Measurements from ENCODE around the gene SENP1.

The SENP1 gene

GRCh38 chr12:48008950-48009349 lies 96.9 kb downstream of the SENP1 start:
- Histone ChIP-seq H3K4me3 (IDR thresholded peaks at IDR 0.05; ENCODE audit: insufficient read depth, low read depth, low read length) (no peak overlapping the region), H2AFZ (ENCODE audit: low read depth) (no peak overlapping the region), H3K79me2 (ENCODE audit: insufficient read depth, low read depth) (no peaks in the 10 kb centered on the region), H3K27ac (no peak overlapping the region), H4K20me1 (ENCODE audit: insufficient read depth) (no peaks in the 10 kb centered on the region), H3K4me2 (no peak overlapping the region), H3K36me3 (ENCODE audit: insufficient read depth) (no peaks in the 10 kb centered on the region), H3K27me3 (ENCODE audit: insufficient read depth, low read depth) (no peaks in the 10 kb centered on the region), H3K4me1 (ENCODE audit: low read depth, poor library complexity, severe bottlenecking) (no peaks in the 10 kb centered on the region), H3K9ac (no peak overlapping the region)
- no peak for TF ChIP-seq CTCF (conservative IDR thresholded peaks at IDR 0.05; ENCODE audit: low read depth, low read length)

GRCh38 chr12:48008349-48008748 lies 97.5 kb downstream of the SENP1 start:
- Histone ChIP-seq H3K4me3 (IDR thresholded peaks at IDR 0.05; ENCODE audit: insufficient read depth, low read depth, low read length) (no peak overlapping the region), H3K36me3 (ENCODE audit: insufficient read depth) (no peaks in the 10 kb centered on the region), H4K20me1 (ENCODE audit: insufficient read depth) (no peaks in the 10 kb centered on the region), H3K27me3 (ENCODE audit: insufficient read depth, low read depth) (peaks cover under 1% of the 10 kb centered on the region; the same call in 1 of the 2 replicates), H3K4me1 (ENCODE audit: low read depth, poor library complexity, severe bottlenecking) (no peaks in the 10 kb centered on the region), H3K79me2 (ENCODE audit: insufficient read depth, low read depth) (no peaks in the 10 kb centered on the region), H3K4me2 (no peak overlapping the region), H3K27ac (no peak overlapping the region), H3K9ac (no peak overlapping the region), H2AFZ (ENCODE audit: low read depth) (no peak overlapping the region)
- no peak for TF ChIP-seq CTCF (conservative IDR thresholded peaks at IDR 0.05; ENCODE audit: low read depth, low read length)

GRCh38 chr12:48007206-48007605 lies 98.7 kb downstream of the SENP1 start:
- no peak overlapping the region for H2AFZ ChIP-seq (ENCODE audit: low read depth)
- H4K20me1 ChIP-seq (ENCODE audit: insufficient read depth) = no peaks in the 10 kb centered on the region
- H3K4me3 ChIP-seq (IDR thresholded peaks at IDR 0.05; ENCODE audit: insufficient read depth, low read depth, low read length) = no peak overlapping the region
- H3K4me1 ChIP-seq (ENCODE audit: low read depth, poor library complexity, severe bottlenecking) = no peaks in the 10 kb centered on the region
- H3K79me2 ChIP-seq (ENCODE audit: insufficient read depth, low read depth) = no peaks in the 10 kb centered on the region
- H3K27me3 ChIP-seq (ENCODE audit: insufficient read depth, low read depth) = peaks cover 12% of the 10 kb centered on the region
- no peak overlapping the region for H3K4me2 ChIP-seq
- H3K36me3 ChIP-seq (ENCODE audit: insufficient read depth) = no peaks in the 10 kb centered on the region
- no peak for TF ChIP-seq CTCF (conservative IDR thresholded peaks at IDR 0.05; ENCODE audit: low read depth, low read length)
- no peak overlapping the region for H3K9ac ChIP-seq
- H3K27ac ChIP-seq = no peak overlapping the region

GRCh38 chr12:48005750-48006021 lies 100.2 kb downstream of the SENP1 start:
- no peaks in the 10 kb centered on the region for H3K79me2 ChIP-seq (ENCODE audit: insufficient read depth, low read depth)
- H3K27ac ChIP-seq = no peak overlapping the region
- H3K4me3 ChIP-seq (IDR thresholded peaks at IDR 0.05; ENCODE audit: insufficient read depth, low read depth, low read length) = no peak overlapping the region
- peaks cover 28% of the 10 kb centered on the region for H3K27me3 ChIP-seq (ENCODE audit: insufficient read depth, low read depth)
- H3K4me1 ChIP-seq (ENCODE audit: low read depth, poor library complexity, severe bottlenecking) = no peaks in the 10 kb centered on the region
- no peak overlapping the region for H3K9ac ChIP-seq
- TF ChIP-seq CTCF (conservative IDR thresholded peaks at IDR 0.05; ENCODE audit: low read depth, low read length) = no peak
- H3K4me2 ChIP-seq = no peak overlapping the region
- H4K20me1 ChIP-seq (ENCODE audit: insufficient read depth) = no peaks in the 10 kb centered on the region
- H3K36me3 ChIP-seq (ENCODE audit: insufficient read depth) = no peaks in the 10 kb centered on the region
- no peak overlapping the region for H2AFZ ChIP-seq (ENCODE audit: low read depth)
